Activated CD4-positive, CD25-positive, alpha-beta regulatory T cell (primary cell): Measurements from ENCODE around the gene FERD3L.

Experiments used
- DNase-seq, 4 experiments: peaks; one replicate each; lab custom pipeline; 2025; lab: John Stamatoyannopoulos, UW

FERD3L gene

GRCh38 chr7:19117091-19117869 is 27.9 kb downstream of the FERD3L start, which contains the start of gene TWIST1:
TSS of gene TWIST1 (minus strand) at chr7:19117636. CDS start at chr7:19117321, 315 bp downstream.
- DNase-seq, result no peak

DNA sequence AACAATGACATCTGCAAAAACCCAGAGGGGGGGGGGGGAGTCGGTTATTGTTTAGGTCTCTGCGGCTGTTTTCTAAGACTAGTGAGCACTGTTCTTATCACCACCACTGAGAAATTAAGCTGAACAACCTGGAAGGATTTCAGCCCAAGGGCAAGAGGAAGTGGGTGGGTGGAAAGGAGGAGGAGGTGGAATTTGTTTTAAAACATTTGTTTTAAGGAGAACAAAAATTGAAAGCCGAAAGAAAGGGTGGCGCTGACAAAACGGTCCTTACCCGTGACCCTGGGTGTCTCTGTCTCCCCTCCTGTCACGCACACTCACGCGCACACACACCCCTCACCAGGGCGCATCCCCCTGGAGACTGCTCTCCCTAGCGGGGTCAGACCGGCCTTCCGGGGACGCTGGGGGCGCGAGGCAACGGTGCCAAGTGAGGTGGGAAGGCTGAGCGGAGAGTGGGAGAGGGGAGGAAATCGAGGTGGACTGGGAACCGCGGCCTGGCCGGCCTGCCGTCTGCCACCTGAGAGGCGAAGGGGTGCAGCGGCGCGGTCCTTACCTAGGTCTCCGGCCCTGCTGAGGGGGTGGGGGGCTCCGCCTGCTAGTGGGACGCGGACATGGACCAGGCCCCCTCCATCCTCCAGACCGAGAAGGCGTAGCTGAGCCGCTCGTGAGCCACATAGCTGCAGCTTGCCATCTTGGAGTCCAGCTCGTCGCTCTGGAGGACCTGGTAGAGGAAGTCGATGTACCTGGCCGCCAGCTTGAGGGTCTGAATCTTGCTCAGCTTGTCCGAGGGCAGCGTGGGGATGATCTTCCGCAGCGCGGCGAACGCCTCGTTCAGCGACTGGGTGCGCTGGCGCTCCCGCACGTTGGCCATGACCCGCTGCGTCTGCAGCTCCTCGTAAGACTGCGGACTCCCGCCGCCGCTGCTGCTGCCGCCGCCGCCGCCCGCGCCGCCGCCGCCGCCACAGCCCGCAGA is 28.8 kb downstream of the FERD3L start:
- no peak for DNase-seq

DNA sequence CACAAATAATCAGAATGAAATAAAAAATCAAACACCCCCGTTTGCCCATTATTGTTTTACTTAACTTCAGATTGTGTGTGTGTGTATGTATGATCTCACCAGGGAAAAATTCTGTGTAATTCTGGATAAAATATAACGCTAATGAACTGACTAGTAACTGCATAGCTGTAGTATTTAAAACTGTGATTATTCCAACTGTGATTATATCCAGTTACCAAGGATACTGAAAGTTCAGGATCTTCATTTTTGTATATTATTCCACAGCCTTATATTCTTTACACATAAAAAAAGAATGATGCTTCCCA is 30.7 kb downstream of the FERD3L start:
- no peak for DNase-seq

GRCh38 chr7:19113855-19114550 is 31.2 kb downstream of the FERD3L start:
- no peak for DNase-seq

GRCh38 chr7:19113002-19113350 is 32.2 kb downstream of the FERD3L start:
- DNase-seq, result no peak

DNA sequence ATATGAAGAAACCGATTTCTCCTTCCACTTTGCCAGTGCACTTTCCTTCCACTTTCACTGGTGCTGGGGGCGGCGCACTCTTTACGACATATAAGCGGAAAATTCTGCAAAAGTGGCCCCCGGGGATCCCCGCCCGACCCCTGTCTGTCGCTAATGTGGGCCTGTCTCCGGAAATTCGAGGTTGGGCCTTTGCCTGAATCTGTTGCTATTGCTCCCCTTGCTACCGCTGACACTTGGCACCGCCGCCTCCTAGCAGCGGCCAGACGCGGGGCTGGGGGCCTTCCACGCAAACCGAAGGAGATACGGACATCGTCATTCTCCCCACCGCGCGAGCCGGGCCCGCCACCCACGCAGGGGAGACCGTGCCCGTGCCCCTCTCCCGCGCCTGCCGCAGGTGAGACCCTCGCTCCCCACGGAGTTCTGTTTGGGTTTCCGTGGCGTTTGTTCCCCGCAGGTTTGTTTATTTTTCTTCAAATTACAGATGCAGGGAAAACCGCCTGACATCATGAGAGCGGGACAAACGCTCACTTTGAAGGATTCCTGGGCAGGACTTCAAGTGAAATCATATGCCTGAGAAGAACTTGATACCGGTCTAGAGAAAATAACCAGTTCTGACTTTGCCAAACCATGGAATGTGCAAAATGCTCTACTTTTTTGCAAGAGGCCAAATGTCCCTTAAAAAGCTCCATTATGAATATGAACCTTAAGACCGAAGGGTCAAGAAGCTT is 32.8 kb downstream of the FERD3L start:
- no peak for DNase-seq

- no peak for DNase-seq
These were observed 33.5 kb downstream of the FERD3L start for GRCh38 chr7:19111474-19112273.

DNA sequence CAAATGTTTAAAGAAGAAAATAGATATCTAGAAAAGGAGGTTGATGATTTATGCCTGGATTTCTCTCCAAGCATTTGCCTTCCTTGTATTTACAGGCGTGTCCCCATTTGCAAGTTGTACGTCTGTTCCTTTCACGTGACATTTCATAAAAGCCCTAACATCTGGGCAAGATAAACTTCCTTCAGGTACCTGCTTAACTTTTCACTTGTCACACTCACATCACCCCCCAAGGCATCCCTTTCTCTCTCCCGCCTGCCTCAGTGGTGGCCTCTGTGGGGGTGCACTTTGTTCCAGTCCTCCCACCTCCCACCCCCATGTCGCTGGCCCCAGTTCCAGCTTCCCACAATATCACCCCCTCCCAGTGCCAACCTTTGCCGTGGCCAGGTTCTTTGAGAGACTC is 34.4 kb downstream of the FERD3L start:
- no peak for DNase-seq

- no peak for DNase-seq
These were observed 35.0 kb downstream of the FERD3L start for GRCh38 chr7:19110026-19110730.

DNA sequence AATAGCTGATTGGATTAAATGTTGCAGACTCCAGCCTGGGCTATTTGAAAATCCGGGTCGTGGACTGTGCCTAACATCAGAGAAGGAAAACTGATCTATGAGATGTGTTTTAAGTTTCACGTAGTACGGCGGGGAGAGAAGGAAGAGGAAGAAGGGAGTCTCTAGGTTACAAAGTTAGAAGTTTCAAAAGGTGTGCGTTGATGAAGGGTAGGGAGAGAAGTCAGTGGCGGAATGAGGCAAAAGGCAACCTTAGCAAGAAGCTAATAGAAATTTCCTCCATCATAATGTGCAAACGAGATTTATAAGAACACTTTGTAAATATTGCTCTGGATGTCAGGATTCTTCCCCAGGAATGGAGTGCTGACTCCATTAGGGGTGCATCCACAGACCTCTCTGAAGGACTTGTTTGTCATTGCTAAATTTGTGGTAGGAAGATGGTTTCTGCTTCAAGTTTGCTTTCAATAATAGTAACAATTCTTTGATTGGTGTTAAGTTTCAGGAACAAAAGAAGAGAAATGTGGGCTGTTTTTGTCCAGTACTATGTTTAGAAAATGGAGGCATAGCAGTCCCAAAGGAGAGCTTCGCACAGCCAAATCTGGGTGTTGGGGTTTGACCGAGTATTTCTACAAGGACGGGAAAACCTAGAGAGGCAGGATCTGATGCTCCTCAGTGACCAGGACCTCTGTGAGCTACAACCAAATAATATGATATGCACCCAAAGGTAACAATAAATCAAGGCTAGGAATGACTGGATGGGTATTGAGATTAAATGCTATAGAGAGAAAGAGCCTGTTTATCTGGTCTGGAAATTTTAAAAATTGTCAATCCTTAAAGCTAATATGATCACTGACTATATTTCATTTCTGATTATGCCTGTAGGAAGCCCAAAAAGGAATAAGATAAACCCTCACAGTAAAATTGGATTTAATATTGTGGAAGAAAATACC is 35.9 kb downstream of the FERD3L start:
- no peak for DNase-seq

GRCh38 chr7:19107356-19108146 is 37.7 kb downstream of the FERD3L start:
- no peak for DNase-seq

DNA sequence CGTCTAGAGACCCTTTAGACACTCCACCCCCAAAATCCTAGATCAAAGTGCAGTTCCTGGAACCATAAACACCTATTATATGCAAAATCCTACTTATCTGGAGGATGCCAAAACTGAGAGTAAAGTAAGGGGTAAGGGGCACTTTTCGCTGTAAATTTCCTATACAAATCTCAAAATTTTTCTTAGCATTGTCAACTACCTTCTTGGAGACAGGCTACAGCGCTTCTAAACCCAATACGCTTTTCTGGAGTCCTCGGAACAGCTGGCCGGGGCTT is 38.2 kb downstream of the FERD3L start:
- DNase-seq, result no peak

- no peak for DNase-seq
These were observed 38.8 kb downstream of the FERD3L start for GRCh38 chr7:19106241-19107080.

- no peak for DNase-seq
These were observed 39.7 kb downstream of the FERD3L start for GRCh38 chr7:19105546-19105945.

DNA sequence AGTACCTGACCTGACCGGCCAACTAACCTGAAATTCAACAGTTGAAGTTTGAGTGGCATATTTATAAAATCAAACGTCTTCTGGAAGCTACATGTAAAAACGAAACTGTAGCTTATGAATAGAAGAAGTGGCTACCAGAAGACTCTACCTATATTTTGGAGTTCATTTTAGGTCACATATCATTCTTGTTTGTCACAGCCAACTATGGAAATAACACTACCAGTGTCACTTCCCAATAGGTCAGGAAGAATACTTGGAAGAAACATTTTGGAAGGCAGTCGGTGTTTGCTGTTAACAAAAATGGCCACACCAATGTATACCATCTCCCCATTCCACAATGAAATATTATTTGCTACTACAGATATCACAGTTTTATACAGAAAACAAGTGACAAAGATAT is 40.4 kb downstream of the FERD3L start:
- DNase-seq, result no peak

DNA sequence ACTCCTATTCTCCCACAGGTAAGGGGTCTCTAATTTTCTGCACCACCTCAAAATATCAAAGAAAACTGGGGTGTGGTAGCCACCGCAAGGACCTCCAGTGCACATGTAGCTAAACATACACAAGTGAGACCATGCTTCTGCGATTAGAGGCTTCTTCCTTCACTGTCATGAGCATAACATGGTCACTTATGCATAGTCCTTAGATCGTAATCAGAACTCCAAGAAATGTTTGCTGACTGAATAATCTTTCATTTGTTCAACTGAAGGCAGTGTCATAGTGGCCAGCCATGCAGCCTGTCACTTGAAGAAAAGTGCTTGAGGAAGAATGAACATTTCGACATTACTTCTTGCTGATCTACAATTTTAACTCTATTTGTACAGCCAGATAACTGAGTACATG is 42.3 kb downstream of the FERD3L start:
- no peak for DNase-seq

GRCh38 chr7:19101909-19102308 is 43.3 kb downstream of the FERD3L start:
- DNase-seq, result no peak

GRCh38 chr7:19101472-19101871 is 43.7 kb downstream of the FERD3L start:
- no peak for DNase-seq
